GM23338 (cell line): ENCODE data around the gene IGFBPL1. TPM values are rescaled to one million over a fixed set of nuclear protein-coding genes. Genes with fewer than 3 reads are reported as not detected.

Experiments used
- ATAC-seq: fragments of 200-7000 bp; cut with Tn5 transposase; 3 replicates; pipeline ENCODE4 v1.9.1; 2020
- DNase-seq: peaks from one replicate; pipeline ENCODE4 v3.0.0-alpha.2; 2015; ENCODE audit warnings: low spot score
- H2AFZ ChIP-seq: fragments of 200-600 bp; sonication (generic); 2 replicates; pipeline ENCODE4 v1.8.0; 2016; ENCODE audit warnings: antibody characterized with exemption, mild to moderate bottlenecking, moderate library complexity
- H3F3A ChIP-seq: fragments of 200-600 bp; sonication (generic); replicated peaks from 2 replicates; pipeline ENCODE4 v1.8.0; 2017; ENCODE audit warnings: antibody characterized with exemption, mixed run types, low read depth
- H3K27ac ChIP-seq: fragments of 200-600 bp; sonication (generic); 2 replicates; pipeline ENCODE4 v1.6.1; 2016; ENCODE audit warnings: low read depth
- H3K27me3 ChIP-seq: fragments of 200-600 bp; sonication (generic); 2 replicates; pipeline ENCODE4 v1.8.0; 2016; ENCODE audit warnings: mild to moderate bottlenecking, mixed run types, moderate library complexity; ENCODE audit not compliant: insufficient read depth
- H3K36me3 ChIP-seq: fragments of 200-600 bp; sonication (generic); 2 replicates; pipeline ENCODE4 v1.8.0; 2016; ENCODE audit warnings: mild to moderate bottlenecking; ENCODE audit not compliant: insufficient read depth
- H3K4me1 ChIP-seq: fragments of 200-600 bp; sonication (generic); 2 replicates; pipeline ENCODE4 v1.8.0; 2016; ENCODE audit warnings: mild to moderate bottlenecking, moderate library complexity; ENCODE audit not compliant: insufficient read depth
- H3K4me2 ChIP-seq: fragments of 200-600 bp; sonication (generic); 2 replicates; pipeline ENCODE4 v1.7.1; 2017; ENCODE audit warnings: mixed run types
- H3K4me3 ChIP-seq: fragments of 200-600 bp; sonication (generic); 2 replicates; pipeline ENCODE4 v1.6.1; 2016; ENCODE audit warnings: mixed run types
- H3K79me2 ChIP-seq: fragments of 200-600 bp; sonication (generic); replicated peaks from 2 replicates; pipeline ENCODE4 v1.8.0; 2017; ENCODE audit warnings: mild to moderate bottlenecking; ENCODE audit not compliant: insufficient read depth
- H3K9me2 ChIP-seq: fragments of 200-600 bp; sonication (generic); 2 replicates; pipeline ENCODE4 v1.8.0; 2017; ENCODE audit not compliant: insufficient read depth
- H4K20me1 ChIP-seq: fragments of 200-600 bp; sonication (generic); replicated peaks from 2 replicates; pipeline ENCODE4 v1.8.0; 2017; ENCODE audit warnings: mild to moderate bottlenecking; ENCODE audit not compliant: insufficient read depth
- H3K27ac Mint-ChIP-seq: 2 replicates; pipeline ENCODE4 v1.8.0; 2020; ENCODE audit warnings: inconsistent platforms, mild to moderate bottlenecking, moderate library complexity, mixed read lengths
- H3K27me3 Mint-ChIP-seq: 3 replicates; pipeline ENCODE4 v1.8.0; 2022; ENCODE audit warnings: low read depth, mild to moderate bottlenecking, moderate library complexity, mixed read lengths, inconsistent platforms; ENCODE audit not compliant: insufficient read depth, poor library complexity
- H3K36me3 Mint-ChIP-seq: 3 replicates; pipeline ENCODE4 v1.8.0; 2021; ENCODE audit warnings: low read depth, mild to moderate bottlenecking, inconsistent platforms, moderate library complexity, mixed read lengths
- H3K4me1 Mint-ChIP-seq: 3 replicates; pipeline ENCODE4 v1.8.0; 2020; ENCODE audit warnings: mild to moderate bottlenecking, inconsistent platforms, mixed read lengths
- H3K4me3 Mint-ChIP-seq: 3 replicates; pipeline ENCODE4 v1.8.0; 2021; ENCODE audit warnings: moderate library complexity, mild to moderate bottlenecking, inconsistent platforms, mixed read lengths
- H3K9me3 Mint-ChIP-seq: 3 replicates; pipeline ENCODE4 v1.8.0; 2020; ENCODE audit warnings: moderate library complexity, mild to moderate bottlenecking, inconsistent platforms, mixed read lengths
- CREB1 ChIP-seq: fragments of 250-450 bp; sonication (Bioruptor Pico); IDR thresholded peaks from 2 replicates; pipeline ENCODE4 v1.5.0; 2020; ENCODE audit warnings: low read depth, mild to moderate bottlenecking, moderate library complexity
- CTCF ChIP-seq, 2 experiments: fragments of 200-600 bp in 1 of 2; sonication (generic) in 1 of 2; conservative IDR thresholded peaks; 2 replicates each; pipeline versions ENCODE4 v1.5.1 to v1.6.1; 2016 to 2017; ENCODE audit warnings: antibody characterized with exemption in 2 of 2, low read depth in 2 of 2, mild to moderate bottlenecking in 2 of 2, moderate library complexity in 1 of 2
- ETS1 ChIP-seq: IDR thresholded peaks from 2 replicates; pipeline ENCODE4 v1.6.1; 2016; ENCODE audit warnings: antibody characterized with exemption
- EZH2 ChIP-seq: fragments of 200-600 bp; sonication (generic); IDR thresholded peaks from one replicate; pipeline ENCODE4 v1.8.0; 2017; ENCODE audit warnings: antibody characterized with exemption, mild to moderate bottlenecking, low read depth; ENCODE audit not compliant: unreplicated experiment
- NANOG ChIP-seq: IDR thresholded peaks from 2 replicates; pipeline ENCODE4 v1.6.1; 2016; ENCODE audit warnings: antibody characterized with exemption, borderline replicate concordance
- STAT1 ChIP-seq: IDR thresholded peaks from one replicate; pipeline ENCODE4 v1.6.1; 2016; ENCODE audit warnings: antibody characterized with exemption; ENCODE audit not compliant: unreplicated experiment
- ZNF114 ChIP-seq: fragments of 250-450 bp; sonication (Bioruptor Pico); IDR thresholded peaks from 2 replicates; pipeline ENCODE4 v1.5.0; 2020; ENCODE audit warnings: mild to moderate bottlenecking, moderate library complexity
- ZNF331 ChIP-seq: fragments of 250-450 bp; sonication (Bioruptor Pico); IDR thresholded peaks from 2 replicates; pipeline ENCODE4 v1.5.0; 2020; ENCODE audit warnings: low read depth, mild to moderate bottlenecking, moderate library complexity
- ZNF462 ChIP-seq: fragments of 250-450 bp; sonication (Bioruptor Pico); IDR thresholded peaks from 2 replicates; pipeline ENCODE4 v1.5.0; 2020; ENCODE audit warnings: mild to moderate bottlenecking, moderate library complexity
- polyA plus RNA-seq: library from polyadenylated mRNA; unstranded; fragments of >200 nt; fragmentation: Nextera tagmentation; extraction: Ambion mirVana; gene quantifications from 2 replicates; pipeline ENCODE4 v1.2.1, GENCODE V29; 2016
- total RNA-seq: library from RNA; depleted of rRNA; stranded (reverse); fragments of >200 nt; shearing (Covaris generic); gene quantifications from 2 replicates; pipeline ENCODE4 v1.2.3, GENCODE V29; 2014

IGFBPL1 gene
- total and polyA plus RNA-seq, 2 experiments from 2014 or later: 9.4 to 75.6 TPM

GRCh38 chr9:38443181-38443580 is 18.9 kb upstream of the IGFBPL1 start:
- no peak for DNase-seq
- Histone ChIP-seq H3K9me2 (no peaks in the 10 kb centered on the region), H3K36me3 (no peaks in the 10 kb centered on the region), H3F3A (no peaks in the 10 kb centered on the region), H3K79me2 (no peaks in the 10 kb centered on the region), H3K4me3 (no peak overlapping the region), H3K4me2 (no peak overlapping the region), H2AFZ (no peak overlapping the region), H4K20me1 (no peaks in the 10 kb centered on the region; the same call in 1 of the 2 replicates), H3K27me3 (no peaks in the 10 kb centered on the region), H3K27ac (no peak overlapping the region), H3K4me1 (no peaks in the 10 kb centered on the region; the same call in none of the 2 replicates)
- no peak for TF ChIP-seq ZNF331 (CRISPR knock-in tag)
- TF ChIP-seq ZNF114: no peak
- TF ChIP-seq STAT1: no peak
- TF ChIP-seq ETS1: no peak
- no peak for TF ChIP-seq ZNF462
- no peak for TF ChIP-seq EZH2
- no peak for TF ChIP-seq CREB1 (CRISPR knock-in tag)
- TF ChIP-seq NANOG: no peak
- no peak for TF ChIP-seq CTCF (conservative IDR thresholded peaks at IDR 0.05; ENCODE audit: low read depth in 2 of 2)
- no peak for ATAC-seq
- H3K27me3 Mint-ChIP-seq: peaks cover 7% of the 10 kb centered on the region
- H3K4me1 Mint-ChIP-seq: peaks cover 4% of the 10 kb centered on the region
- no peaks in the 10 kb centered on the region for H3K36me3 Mint-ChIP-seq
- H3K9me3 Mint-ChIP-seq: no peaks in the 10 kb centered on the region
- H3K27ac Mint-ChIP-seq: no peak overlapping the region
- H3K4me3 Mint-ChIP-seq: no peak overlapping the region
